Caco-2 (cell line): Measurements from ENCODE around the gene NELFB. TPM values are rescaled to one million over a fixed set of nuclear protein-coding genes. Genes with fewer than 3 reads are reported as not detected.

Source experiments
- BruUV-seq: library from RNA; stranded (reverse); fragments of 400-500 nt; replicated peaks from 2 replicates; lab custom pipeline; 2021; lab: Mats Ljungman, UMichigan
- CTCF ChIA-PET: fragments of 300-600 bp; sonication (Branson Sonifier 250); formaldehyde crosslinking; loops from one replicate; lab custom pipeline; 2022; ENCODE audit warnings: antibody characterized with exemption; lab: Charles Lee
- POLR2A ChIA-PET: fragments of 300-600 bp; sonication (Branson Sonifier 250); formaldehyde crosslinking; loops from one replicate; lab custom pipeline; 2022; ENCODE audit warnings: antibody characterized with exemption; lab: Charles Lee
- DNase-seq, 2 experiments: peaks; one replicate each; pipeline versions ENCODE4 v3.0.0 to v3.0.0-alpha.2; 2020 to 2022
- H3K27me3 ChIP-seq: replicated peaks from 2 replicates; pipeline ENCODE4 v1.6.0; 2011; ENCODE audit warnings: low read length; ENCODE audit not compliant: control insufficient read depth, insufficient read depth
- H3K36me3 ChIP-seq: 2 replicates; pipeline ENCODE4 v1.5.1; 2011; ENCODE audit warnings: low read length; ENCODE audit not compliant: control insufficient read depth, insufficient read depth
- H3K4me1 ChIP-seq: fragments of 250-450 bp; sonication (Bioruptor Pico); 2 replicates; pipeline ENCODE4 v1.5.1; 2020; ENCODE audit warnings: mild to moderate bottlenecking
- H3K4me3 ChIP-seq: 2 replicates; pipeline ENCODE4 v1.5.1; 2011; ENCODE audit warnings: low read depth, mild to moderate bottlenecking, control low read depth, low read length
- H3K9me3 ChIP-seq: fragments of 250-450 bp; sonication (Bioruptor Pico); 2 replicates; pipeline ENCODE4 v1.5.1; 2020; ENCODE audit warnings: mild to moderate bottlenecking, moderate library complexity
- H3K27ac Mint-ChIP-seq: one replicate; pipeline ENCODE4 v1.8.0; 2022; ENCODE audit warnings: mixed read lengths; ENCODE audit not compliant: unreplicated experiment
- H3K27me3 Mint-ChIP-seq: one replicate; pipeline ENCODE4 v1.8.0; 2022; ENCODE audit warnings: mixed read lengths; ENCODE audit not compliant: insufficient read depth, unreplicated experiment
- H3K36me3 Mint-ChIP-seq: one replicate; pipeline ENCODE4 v1.8.0; 2022; ENCODE audit warnings: mild to moderate bottlenecking, mixed read lengths; ENCODE audit not compliant: insufficient read depth, unreplicated experiment
- H3K4me1 Mint-ChIP-seq: one replicate; pipeline ENCODE4 v1.8.0; 2022; ENCODE audit warnings: low read depth, mixed read lengths; ENCODE audit not compliant: unreplicated experiment
- H3K4me3 Mint-ChIP-seq: one replicate; pipeline ENCODE4 v1.8.0; 2022; ENCODE audit warnings: mild to moderate bottlenecking, moderate library complexity, mixed read lengths; ENCODE audit not compliant: unreplicated experiment
- H3K9me3 Mint-ChIP-seq: one replicate; pipeline ENCODE4 v1.8.0; 2022; ENCODE audit warnings: mixed read lengths; ENCODE audit not compliant: unreplicated experiment
- CTCF ChIP-seq, 2 experiments: fragments of 200-600 bp in 1 of 2; IDR thresholded peaks; 1 replicate in 1 of 2; 2 replicates in 1 of 2; pipeline versions ENCODE4 v1.5.1 to v1.8.0; 2011 to 2022; ENCODE audit warnings: antibody characterized with exemption in 1 of 2, control low read depth in 1 of 2, inconsistent platforms in 1 of 2, low read depth in 1 of 2, low read length in 1 of 2, mild to moderate bottlenecking in 1 of 2, moderate library complexity in 1 of 2; ENCODE audit not compliant: insufficient read depth in 1 of 2, severe bottlenecking in 1 of 2, unreplicated experiment in 1 of 2
- intact Hi-C: fragments of 100-400 bp; cut with micrococcal nuclease; formaldehyde crosslinking; loops from one replicate; pipeline ENCODE4 v1.10.0; 2022; ENCODE audit not compliant: unreplicated experiment
- total RNA-seq: library from RNA; stranded (reverse); gene quantifications from 2 replicates; pipeline ENCODE4 v1.2.3, GENCODE V29; 2022

NELFB gene
- total RNA-seq, 1 experiment from 2014 or later: 79.1 TPM

- Mint-ChIP-seq H3K4me1 (no peaks in the 10 kb centered on the region), H3K36me3 (peaks cover 42% of the 10 kb centered on the region), H3K27ac (no peak overlapping the region), H3K27me3 (no peaks in the 10 kb centered on the region), H3K9me3 (no peaks in the 10 kb centered on the region), H3K4me3 (no peak overlapping the region)
- Histone ChIP-seq H3K9me3 (no peaks in the 10 kb centered on the region), H3K4me1 (peaks cover 12% of the 10 kb centered on the region), H3K27me3 (no peaks in the 10 kb centered on the region), H3K4me3 (no peak overlapping the region), H3K36me3 (peaks cover 2% of the 10 kb centered on the region; the same call in 1 of the 2 replicates)
- ChIA-PET POLR2A (no interaction called here), CTCF (no interaction called here)
- intact Hi-C loops: loop anchor here (10.0 kb wide), 1 partner anchor 453 kb away; the partner anchor contains the start of genes CCDC183 and TMEM141
- TF ChIP-seq CTCF (IDR thresholded peaks at IDR 0.05; ENCODE audit: insufficient read depth in 1 of 2, low read depth in 1 of 2, low read length in 1 of 2, severe bottlenecking in 1 of 2, unreplicated experiment in 1 of 2): no peak
- no peak for DNase-seq
- no TSS peak for BruUV-seq
Measured at GRCh38 chr9:137247135-137247915, 7.8 kb upstream of the NELFB start.

GRCh38 chr9:137247916-137248175, 7.3 kb upstream of the NELFB start:
- Mint-ChIP-seq H3K36me3 (peaks cover 37% of the 10 kb centered on the region), H3K27me3 (no peaks in the 10 kb centered on the region), H3K4me3 (no peak overlapping the region), H3K4me1 (no peaks in the 10 kb centered on the region), H3K27ac (no peak overlapping the region), H3K9me3 (no peaks in the 10 kb centered on the region)
- POLR2A ChIA-PET: no interaction called here
- intact Hi-C loops: loop anchor here (10.0 kb wide), 1 partner anchor 453 kb away; the partner anchor contains the start of genes CCDC183 and TMEM141
- peaks cover 10% of the 10 kb centered on the region for H3K4me1 ChIP-seq
- H3K9me3 ChIP-seq: no peaks in the 10 kb centered on the region
- H3K4me3 ChIP-seq: no peak overlapping the region
- no peak for TF ChIP-seq CTCF (IDR thresholded peaks at IDR 0.05; ENCODE audit: insufficient read depth in 1 of 2, low read depth in 1 of 2, low read length in 1 of 2, severe bottlenecking in 1 of 2, unreplicated experiment in 1 of 2)
- H3K36me3 ChIP-seq: peaks cover 2% of the 10 kb centered on the region; the same call in 1 of the 2 replicates
- no peak for DNase-seq
- no peaks in the 10 kb centered on the region for H3K27me3 ChIP-seq
- CTCF ChIA-PET: interaction anchor here (1.3 kb wide), 1 partner anchor 11 kb away, joined by 3 read pairs; no protein-coding TSS in a partner anchor
- no TSS peak for BruUV-seq

GRCh38 chr9:137250329-137251193, 4.6 kb upstream of the NELFB start:
- no TSS peak for BruUV-seq
- Mint-ChIP-seq H3K4me3 (no peak overlapping the region), H3K9me3 (no peaks in the 10 kb centered on the region), H3K36me3 (peaks cover 25% of the 10 kb centered on the region), H3K27ac (no peak overlapping the region), H3K27me3 (no peaks in the 10 kb centered on the region), H3K4me1 (peaks cover 7% of the 10 kb centered on the region)
- TF ChIP-seq CTCF (IDR thresholded peaks at IDR 0.05; ENCODE audit: insufficient read depth in 1 of 2, low read depth in 1 of 2, low read length in 1 of 2, severe bottlenecking in 1 of 2, unreplicated experiment in 1 of 2): no peak
- Histone ChIP-seq H3K9me3 (no peaks in the 10 kb centered on the region), H3K36me3 (no peaks in the 10 kb centered on the region), H3K4me3 (no peak overlapping the region), H3K4me1 (peaks cover 19% of the 10 kb centered on the region), H3K27me3 (no peaks in the 10 kb centered on the region)
- ChIA-PET CTCF (interaction anchor here (0.7 kb wide), 1 partner anchor 14 kb away, joined by 5 read pairs; no protein-coding TSS in a partner anchor), POLR2A (interaction anchor here (1.1 kb wide), 1 partner anchor 10 kb away, joined by 3 read pairs; no protein-coding TSS in a partner anchor)
- DNase-seq: no peak
- intact Hi-C loops: no loop called here
